ENCODE data around the gene LSMEM2.
"Not testable (repeated sequence)": the region's sequence is repeated elsewhere in the genome, so short reads cannot be mapped to it uniquely, and the experiment has no call there.

The LSMEM2 gene

GRCh38 chr3:50266017-50266416 is 12.9 kb upstream of the LSMEM2 start:
- no peak for DNase-seq

GRCh38 chr3:50266836-50267235 is 12.1 kb upstream of the LSMEM2 start:
- DNase-seq: no peak

- DNase-seq: no peak
These were observed 11.5 kb upstream of the LSMEM2 start for GRCh38 chr3:50267280-50267913.

- no peak for DNase-seq
These were observed 10.6 kb upstream of the LSMEM2 start for GRCh38 chr3:50268276-50268675.

GRCh38 chr3:50268703-50269451 is 10.0 kb upstream of the LSMEM2 start, which contains the start of gene SEMA3B:
SEMA3B (plus strand) TSS chr3:50269147; CDS start chr3:50269241, 94 bp downstream.
- DNase-seq: no peak

GRCh38 chr3:50269460-50269859 is 9.4 kb upstream of the LSMEM2 start:
- no peak for DNase-seq

- no peak for DNase-seq
These were observed 8.9 kb upstream of the LSMEM2 start for GRCh38 chr3:50269977-50270413.

- no peak for DNase-seq
These were observed 8.3 kb upstream of the LSMEM2 start for GRCh38 chr3:50270422-50271224.

GRCh38 chr3:50271314-50271936 is 7.5 kb upstream of the LSMEM2 start:
- no peak for DNase-seq

- DNase-seq: not testable (repeated sequence)
These were observed 6.4 kb upstream of the LSMEM2 start for GRCh38 chr3:50272538-50272910.

GRCh38 chr3:50272911-50273688 is 5.8 kb upstream of the LSMEM2 start:
- peak; percentile 74 to 90 for DNase-seq

- DNase-seq: no peak
These were observed 5.2 kb upstream of the LSMEM2 start for GRCh38 chr3:50273689-50274065.

- DNase-seq: peak; percentile 86 to 87
These were observed 4.3 kb upstream of the LSMEM2 start for GRCh38 chr3:50274371-50275104.

- no peak for DNase-seq
These were observed 3.5 kb upstream of the LSMEM2 start for GRCh38 chr3:50275141-50275995.

GRCh38 chr3:50275996-50276761 is 2.7 kb upstream of the LSMEM2 start:
- DNase-seq: no peak

- DNase-seq: no peak
These were observed 2.2 kb upstream of the LSMEM2 start for GRCh38 chr3:50276762-50277101.

GRCh38 chr3:50278123-50278879 is 586 bp upstream of the LSMEM2 start:
- no peak for DNase-seq

GRCh38 chr3:50279255-50280016 is 549 bp downstream of the LSMEM2 start:
- DNase-seq: no peak

All from AML-193 (cell line).